ENCODE measurements around the gene AIFM3.

AIFM3 gene

DNA sequence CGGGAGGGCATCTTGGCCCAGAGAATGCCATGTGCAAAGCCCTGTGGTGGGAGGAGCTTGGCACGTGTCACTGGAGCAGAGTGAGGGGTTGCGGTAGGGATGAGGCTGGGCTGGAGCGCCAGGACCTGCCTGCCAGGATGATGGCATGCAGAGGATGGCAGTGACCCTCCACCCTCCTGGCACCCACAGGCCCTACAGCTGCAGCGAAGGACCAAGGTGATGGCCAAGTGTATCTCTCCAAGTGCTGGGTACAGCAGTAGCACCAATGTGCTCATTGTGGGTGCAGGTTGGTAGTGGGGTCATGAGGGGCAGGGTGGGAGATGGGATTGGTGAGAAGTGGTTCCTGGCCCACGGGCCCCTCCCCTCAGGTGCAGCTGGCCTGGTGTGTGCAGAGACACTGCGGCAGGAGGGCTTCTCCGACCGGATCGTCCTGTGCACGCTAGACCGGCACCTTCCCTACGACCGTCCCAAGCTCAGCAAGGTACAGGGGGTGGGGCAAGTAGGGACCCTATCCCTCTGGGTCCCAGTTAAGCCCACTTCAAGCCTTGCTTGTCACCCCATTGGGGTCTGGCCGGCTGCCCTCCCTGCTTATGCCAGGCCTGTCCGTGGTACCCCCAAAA is 7.4 kb downstream of the AIFM3 start:
- TF ChIP-seq, protein P1, sequence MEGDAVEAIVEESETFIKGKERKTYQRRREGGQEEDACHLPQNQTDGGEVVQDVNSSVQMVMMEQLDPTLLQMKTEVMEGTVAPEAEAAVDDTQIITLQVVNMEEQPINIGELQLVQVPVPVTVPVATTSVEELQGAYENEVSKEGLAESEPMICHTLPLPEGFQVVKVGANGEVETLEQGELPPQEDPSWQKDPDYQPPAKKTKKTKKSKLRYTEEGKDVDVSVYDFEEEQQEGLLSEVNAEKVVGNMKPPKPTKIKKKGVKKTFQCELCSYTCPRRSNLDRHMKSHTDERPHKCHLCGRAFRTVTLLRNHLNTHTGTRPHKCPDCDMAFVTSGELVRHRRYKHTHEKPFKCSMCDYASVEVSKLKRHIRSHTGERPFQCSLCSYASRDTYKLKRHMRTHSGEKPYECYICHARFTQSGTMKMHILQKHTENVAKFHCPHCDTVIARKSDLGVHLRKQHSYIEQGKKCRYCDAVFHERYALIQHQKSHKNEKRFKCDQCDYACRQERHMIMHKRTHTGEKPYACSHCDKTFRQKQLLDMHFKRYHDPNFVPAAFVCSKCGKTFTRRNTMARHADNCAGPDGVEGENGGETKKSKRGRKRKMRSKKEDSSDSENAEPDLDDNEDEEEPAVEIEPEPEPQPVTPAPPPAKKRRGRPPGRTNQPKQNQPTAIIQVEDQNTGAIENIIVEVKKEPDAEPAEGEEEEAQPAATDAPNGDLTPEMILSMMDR (IDR thresholded peaks at IDR 0.05; ENCODE audit: low read depth, low read length): no peak

GRCh38 chr22:20975541-20976290 is 8.7 kb downstream of the AIFM3 start:
- Histone ChIP-seq H3K9me3 (no peaks in the 10 kb centered on the region), H3K27me3 (no peaks in the 10 kb centered on the region)
- no peak for DNase-seq

More for the DNA sequence above, 7.4 kb downstream of the AIFM3 start:
- Histone ChIP-seq H3K36me3 (no peaks in the 10 kb centered on the region), H3K4me3 (ENCODE audit: low read depth, low read length) (no peak overlapping the region), H3K9me3 (no peaks in the 10 kb centered on the region), H3K4me1 (no peaks in the 10 kb centered on the region), H3K27me3 (no peaks in the 10 kb centered on the region)
- DNase-seq: no peak

GRCh38 chr22:20976291-20976877 is 9.3 kb downstream of the AIFM3 start:
- no peak for DNase-seq
- Histone ChIP-seq H3K4me3 (ENCODE audit: low read depth, low read length) (no peak overlapping the region), H3K27me3 (no peaks in the 10 kb centered on the region), H3K36me3 (no peaks in the 10 kb centered on the region), H3K4me1 (no peaks in the 10 kb centered on the region), H3K9me3 (no peaks in the 10 kb centered on the region)
- TF ChIP-seq, protein P1 (IDR thresholded peaks at IDR 0.05; ENCODE audit: low read depth, low read length): no peak

More at GRCh38 chr22:20975541-20976290, 8.7 kb downstream of the AIFM3 start:
- Histone ChIP-seq H3K36me3 (no peaks in the 10 kb centered on the region), H3K4me3 (ENCODE audit: low read depth, low read length) (no peak overlapping the region), H3K4me1 (no peaks in the 10 kb centered on the region)
- TF ChIP-seq, protein P1 (IDR thresholded peaks at IDR 0.05; ENCODE audit: low read depth, low read length): no peak

GRCh38 chr22:20977019-20977418 is 10.0 kb downstream of the AIFM3 start:
- no peak for DNase-seq
- Histone ChIP-seq H3K36me3 (no peaks in the 10 kb centered on the region), H3K9me3 (no peaks in the 10 kb centered on the region), H3K4me1 (no peaks in the 10 kb centered on the region), H3K4me3 (ENCODE audit: low read depth, low read length) (no peak overlapping the region), H3K27me3 (no peaks in the 10 kb centered on the region)
- TF ChIP-seq, protein P1 (IDR thresholded peaks at IDR 0.05; ENCODE audit: low read depth, low read length): no peak

DNA sequence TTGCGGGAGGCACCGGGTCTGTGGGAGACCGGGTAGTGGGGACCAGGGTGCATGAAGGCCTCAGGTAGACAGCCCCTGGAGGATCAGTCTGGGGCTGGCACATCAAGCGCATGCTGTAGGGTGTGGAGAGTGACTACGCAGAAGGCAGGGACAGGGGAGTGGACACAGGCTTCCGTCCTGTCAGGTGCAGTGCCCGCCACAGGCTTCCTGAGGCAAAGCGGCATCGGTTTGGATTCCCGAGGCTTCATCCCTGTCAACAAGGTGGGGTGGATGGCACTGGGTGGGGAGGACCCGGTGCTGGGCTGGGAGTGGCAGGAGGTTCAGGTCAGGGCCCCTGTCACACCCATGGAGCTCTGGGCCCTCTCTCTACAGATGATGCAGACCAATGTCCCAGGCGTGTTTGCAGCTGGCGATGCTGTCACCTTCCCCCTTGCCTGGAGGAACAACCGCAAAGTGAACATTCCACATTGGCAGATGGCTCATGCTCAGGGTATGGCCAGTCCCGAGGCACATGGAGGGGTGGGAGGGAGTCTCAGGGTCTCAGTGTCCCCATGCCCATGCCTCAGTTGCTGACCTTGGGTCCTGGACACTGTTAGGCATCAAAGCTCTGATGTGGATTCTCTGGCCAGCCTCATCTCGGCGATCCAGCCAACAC is 10.6 kb downstream of the AIFM3 start:
- H3K4me3 ChIP-seq (ENCODE audit: low read depth, low read length): no peak overlapping the region
- no peaks in the 10 kb centered on the region for H3K27me3 ChIP-seq
- TF ChIP-seq, protein P1 (IDR thresholded peaks at IDR 0.05; ENCODE audit: low read depth, low read length): no peak
- H3K36me3 ChIP-seq: no peaks in the 10 kb centered on the region
- no peak for DNase-seq
- H3K9me3 ChIP-seq: no peaks in the 10 kb centered on the region
- no peaks in the 10 kb centered on the region for H3K4me1 ChIP-seq

All from BE2C (cell line).